HG03575 (cell line): ENCODE measurements around the gene ENO2.

Experiments
- ATAC-seq: cut with Tn5 transposase; IDR thresholded peaks from one replicate; pipeline ENCODE4 v1.9.1; 2021; ENCODE audit not compliant: unreplicated experiment, insufficient number of reproducible peaks, low FRiP score; ENCODE audit errors: extremely low read depth

The ENO2 gene

GRCh38 chr12:6965714-6966113 is 51.3 kb downstream of the ENO2 start:
- ATAC-seq, result no peak

GRCh38 chr12:6966351-6966750 is 52.0 kb downstream of the ENO2 start:
- ATAC-seq, result no peak

DNA sequence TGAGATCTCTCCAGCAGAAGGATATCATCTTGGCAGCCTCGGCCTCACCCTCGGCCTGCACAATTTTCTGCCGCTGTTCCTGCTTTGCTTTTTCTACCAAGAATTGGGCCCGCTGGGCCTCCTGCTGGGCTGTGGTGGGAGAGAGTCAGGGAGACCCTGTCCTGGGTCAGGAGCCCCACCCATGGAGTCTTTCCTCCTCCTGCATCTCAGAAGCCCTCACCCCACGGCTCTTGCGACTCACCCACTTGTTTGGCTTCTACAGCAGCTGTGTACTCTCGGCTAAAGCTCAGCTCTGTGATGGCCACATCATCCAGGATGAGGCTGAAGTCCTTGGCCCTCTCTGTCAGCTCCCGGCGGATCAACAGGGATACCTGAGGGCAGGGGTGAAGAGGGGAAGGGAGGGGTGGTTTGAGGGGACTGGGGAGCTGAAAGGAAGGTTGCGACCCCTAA is 53.3 kb downstream of the ENO2 start:
- no peak for ATAC-seq

GRCh38 chr12:6968426-6968825 is 54.0 kb downstream of the ENO2 start:
- ATAC-seq, result no peak

DNA sequence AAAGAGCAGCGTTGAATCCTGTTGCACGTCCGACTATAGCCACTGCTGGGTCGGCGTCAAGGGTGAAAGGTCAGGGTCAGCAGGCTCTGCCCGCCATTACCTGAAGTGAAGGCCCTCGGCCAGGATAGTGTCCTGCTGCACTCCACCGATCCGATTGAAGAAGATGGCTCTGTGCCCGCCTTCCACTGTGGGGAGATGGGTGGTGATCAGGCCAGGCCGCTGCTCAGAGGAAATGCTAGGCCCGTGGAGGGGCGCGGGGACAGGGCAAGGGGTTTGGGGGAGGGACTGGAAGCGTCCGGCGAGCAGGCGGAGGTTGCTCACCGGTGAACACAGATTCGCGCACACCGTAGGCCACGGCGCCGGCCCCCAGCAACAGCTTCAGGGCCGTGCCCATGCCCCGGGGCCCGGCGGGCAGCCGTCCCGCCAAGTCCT is 55.7 kb downstream of the ENO2 start:
- ATAC-seq, result no peak
